ENCODE data around the gene ZBED1. TPM values are rescaled to one million over a fixed set of nuclear protein-coding genes. Genes with fewer than 3 reads are reported as not detected.

Gene ZBED1
- total and polyA plus RNA-seq, 4 donors: 15.9 to 49.0 (median 26.9) TPM

GRCh38 chrX:2502120-2502667, 1.4 kb upstream of the ZBED1 start:
- no peak overlapping the region for H3K4me3 ChIP-seq (ENCODE audit: low read depth in 1 of 3, low read length in 3 of 3)
- 89% methylated on average over 5 of the region's 5 CpGs for WGBS
- no peaks in the 10 kb centered on the region for H3K9me3 ChIP-seq (ENCODE audit: control insufficient read depth in 4 of 4, low read length in 3 of 4)
- H3K9ac ChIP-seq (ENCODE audit: low read depth in 1 of 2, low read length in 2 of 2): no peak overlapping the region
- H3K27me3 ChIP-seq (ENCODE audit: control insufficient read depth in 4 of 4, insufficient read depth in 4 of 4, low read length in 3 of 4): no peaks in the 10 kb centered on the region
- TF ChIP-seq, protein P1, sequence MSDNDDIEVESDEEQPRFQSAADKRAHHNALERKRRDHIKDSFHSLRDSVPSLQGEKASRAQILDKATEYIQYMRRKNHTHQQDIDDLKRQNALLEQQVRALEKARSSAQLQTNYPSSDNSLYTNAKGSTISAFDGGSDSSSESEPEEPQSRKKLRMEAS (IDR thresholded peaks at IDR 0.05): no peak
- TF ChIP-seq, protein P2, sequence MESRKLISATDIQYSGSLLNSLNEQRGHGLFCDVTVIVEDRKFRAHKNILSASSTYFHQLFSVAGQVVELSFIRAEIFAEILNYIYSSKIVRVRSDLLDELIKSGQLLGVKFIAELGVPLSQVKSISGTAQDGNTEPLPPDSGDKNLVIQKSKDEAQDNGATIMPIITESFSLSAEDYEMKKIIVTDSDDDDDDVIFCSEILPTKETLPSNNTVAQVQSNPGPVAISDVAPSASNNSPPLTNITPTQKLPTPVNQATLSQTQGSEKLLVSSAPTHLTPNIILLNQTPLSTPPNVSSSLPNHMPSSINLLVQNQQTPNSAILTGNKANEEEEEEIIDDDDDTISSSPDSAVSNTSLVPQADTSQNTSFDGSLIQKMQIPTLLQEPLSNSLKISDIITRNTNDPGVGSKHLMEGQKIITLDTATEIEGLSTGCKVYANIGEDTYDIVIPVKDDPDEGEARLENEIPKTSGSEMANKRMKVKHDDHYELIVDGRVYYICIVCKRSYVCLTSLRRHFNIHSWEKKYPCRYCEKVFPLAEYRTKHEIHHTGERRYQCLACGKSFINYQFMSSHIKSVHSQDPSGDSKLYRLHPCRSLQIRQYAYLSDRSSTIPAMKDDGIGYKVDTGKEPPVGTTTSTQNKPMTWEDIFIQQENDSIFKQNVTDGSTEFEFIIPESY (IDR thresholded peaks at IDR 0.05): no peak
- TF ChIP-seq TAF1 (conservative IDR thresholded peaks at IDR 0.05) (no peak), RXRA (IDR thresholded peaks at IDR 0.05) (no peak), GABPA (IDR thresholded peaks at IDR 0.05 in 1 of 2, conservative IDR thresholded peaks at IDR 0.05 in 1 of 2) (no peak), JUND (IDR thresholded peaks at IDR 0.05) (no peak), EGR1 (IDR thresholded peaks at IDR 0.05; ENCODE audit: low read depth in 2 of 2) (no peak), RAD21 (IDR thresholded peaks at IDR 0.05) (no peak), REST (IDR thresholded peaks at IDR 0.05) (no peak), FOXA2 (IDR thresholded peaks at IDR 0.05) (no peak), CTCF (IDR thresholded peaks at IDR 0.05; ENCODE audit: low read depth, low read length, missing input control) (no peak), HNF4G (IDR thresholded peaks at IDR 0.05) (no peak), HNF4A (conservative IDR thresholded peaks at IDR 0.05) (no peak), SP1 (IDR thresholded peaks at IDR 0.05) (no peak), NR2F2 (IDR thresholded peaks at IDR 0.05) (no peak), FOXA1 (IDR thresholded peaks at IDR 0.05) (no peak), YY1 (IDR thresholded peaks at IDR 0.05) (no peak)
- H3K4me1 ChIP-seq (ENCODE audit: control insufficient read depth in 4 of 4, insufficient read depth in 4 of 4, low read length in 3 of 4): peaks cover 8 to 21% (median 19%) of the 10 kb centered on the region in 4 donors
- H3K36me3 ChIP-seq (ENCODE audit: control insufficient read depth in 4 of 4, insufficient read depth in 3 of 4, low read depth in 1 of 4, low read length in 3 of 4): no peaks in the 10 kb centered on the region
- no peak overlapping the region for H3K27ac ChIP-seq (ENCODE audit: low read depth in 1 of 2, low read length in 2 of 2)
- DNase-seq (ENCODE audit: low spot score): no peak
